AG04449 (cell line): Measurements from ENCODE around the gene WDR59.
"Not testable (repeated sequence)": the region's sequence is repeated elsewhere in the genome, so short reads cannot be mapped to it uniquely, and the experiment has no call there.

ENCODE experiments used
- CTCF ChIA-PET: fragments of 350-600 bp; formaldehyde crosslinking; extraction: SDS; loops from one replicate; lab custom pipeline; 2021; ENCODE audit warnings: antibody characterized with exemption; lab: Yijun Ruan, JAX
- POLR2A ChIA-PET: fragments of 400-600, 350-600 bp; formaldehyde crosslinking; extraction: SDS; loops from one replicate; lab custom pipeline; 2020; ENCODE audit warnings: antibody characterized with exemption, inconsistent platforms; lab: Yijun Ruan, JAX
- DNase-seq: peaks from one replicate; pipeline ENCODE4 v3.0.0-alpha.2; 2010; ENCODE audit warnings: low read depth, low spot score
- H3K4me3 ChIP-seq: 2 replicates; pipeline ENCODE4 v1.5.1; 2011; ENCODE audit warnings: low read depth, mild to moderate bottlenecking, control low read depth, low read length
- TF ChIP-seq, protein P1 (sequence below): IDR thresholded peaks from one replicate; pipeline ENCODE4 v1.5.1; 2011; ENCODE audit warnings: mild to moderate bottlenecking, moderate library complexity, low read length, control low read depth, inconsistent platforms; ENCODE audit not compliant: insufficient read depth; ENCODE audit errors: missing control alignments

Gene WDR59

DNA sequence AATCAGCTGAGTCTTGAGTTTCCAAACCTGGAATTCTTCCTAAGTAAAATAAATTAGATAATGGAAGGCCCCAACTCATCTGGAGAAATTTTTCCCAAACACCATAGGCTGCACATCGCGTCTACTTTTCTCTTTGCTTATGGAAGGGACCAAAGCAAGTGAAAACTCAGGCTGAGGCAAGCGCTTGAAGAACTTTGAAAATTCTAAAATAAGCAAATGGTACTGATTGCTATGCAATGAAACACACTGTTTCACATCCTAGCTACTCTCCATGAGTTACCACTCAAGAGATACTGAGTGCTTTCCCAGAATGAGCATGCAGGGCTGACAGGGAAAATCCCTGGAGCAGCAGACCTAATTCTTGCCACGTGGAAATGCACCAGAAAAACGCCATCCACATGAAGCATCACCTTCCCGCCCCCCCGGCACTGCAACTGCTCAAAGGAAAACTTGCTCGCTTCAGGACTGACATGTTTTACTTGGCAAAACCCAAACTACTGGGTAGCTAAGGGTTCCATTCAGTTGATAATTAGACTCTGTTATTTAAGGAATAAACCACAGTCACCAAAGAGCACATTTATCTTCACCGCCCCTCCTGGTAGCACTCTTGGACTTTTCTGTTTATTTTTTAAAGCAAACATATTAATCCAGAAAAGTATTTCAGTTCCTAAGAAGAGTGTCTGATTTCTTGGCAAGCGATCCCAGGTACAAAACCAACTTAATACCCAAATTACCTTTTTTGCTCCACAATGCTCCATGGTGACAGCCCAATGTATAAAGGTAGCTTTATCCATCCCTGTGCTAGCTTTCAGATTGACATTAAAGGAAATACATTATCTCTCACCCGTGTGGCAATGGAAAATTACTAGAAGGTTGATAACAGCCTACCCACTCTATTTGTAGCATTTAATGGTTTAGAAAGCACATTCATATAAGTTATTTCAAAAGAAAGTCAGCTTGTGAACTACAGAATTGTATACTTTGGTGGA is 62.5 kb downstream of the WDR59 start:
- no peak for DNase-seq
- H3K4me3 ChIP-seq: no peak overlapping the region
- TF ChIP-seq, protein P1, sequence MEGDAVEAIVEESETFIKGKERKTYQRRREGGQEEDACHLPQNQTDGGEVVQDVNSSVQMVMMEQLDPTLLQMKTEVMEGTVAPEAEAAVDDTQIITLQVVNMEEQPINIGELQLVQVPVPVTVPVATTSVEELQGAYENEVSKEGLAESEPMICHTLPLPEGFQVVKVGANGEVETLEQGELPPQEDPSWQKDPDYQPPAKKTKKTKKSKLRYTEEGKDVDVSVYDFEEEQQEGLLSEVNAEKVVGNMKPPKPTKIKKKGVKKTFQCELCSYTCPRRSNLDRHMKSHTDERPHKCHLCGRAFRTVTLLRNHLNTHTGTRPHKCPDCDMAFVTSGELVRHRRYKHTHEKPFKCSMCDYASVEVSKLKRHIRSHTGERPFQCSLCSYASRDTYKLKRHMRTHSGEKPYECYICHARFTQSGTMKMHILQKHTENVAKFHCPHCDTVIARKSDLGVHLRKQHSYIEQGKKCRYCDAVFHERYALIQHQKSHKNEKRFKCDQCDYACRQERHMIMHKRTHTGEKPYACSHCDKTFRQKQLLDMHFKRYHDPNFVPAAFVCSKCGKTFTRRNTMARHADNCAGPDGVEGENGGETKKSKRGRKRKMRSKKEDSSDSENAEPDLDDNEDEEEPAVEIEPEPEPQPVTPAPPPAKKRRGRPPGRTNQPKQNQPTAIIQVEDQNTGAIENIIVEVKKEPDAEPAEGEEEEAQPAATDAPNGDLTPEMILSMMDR: no peak
- CTCF ChIA-PET: interaction anchor here (1.1 kb wide), 1 partner anchor 188 kb away, joined by 3 read pairs; no protein-coding TSS in a partner anchor
- POLR2A ChIA-PET: no interaction called here

DNA sequence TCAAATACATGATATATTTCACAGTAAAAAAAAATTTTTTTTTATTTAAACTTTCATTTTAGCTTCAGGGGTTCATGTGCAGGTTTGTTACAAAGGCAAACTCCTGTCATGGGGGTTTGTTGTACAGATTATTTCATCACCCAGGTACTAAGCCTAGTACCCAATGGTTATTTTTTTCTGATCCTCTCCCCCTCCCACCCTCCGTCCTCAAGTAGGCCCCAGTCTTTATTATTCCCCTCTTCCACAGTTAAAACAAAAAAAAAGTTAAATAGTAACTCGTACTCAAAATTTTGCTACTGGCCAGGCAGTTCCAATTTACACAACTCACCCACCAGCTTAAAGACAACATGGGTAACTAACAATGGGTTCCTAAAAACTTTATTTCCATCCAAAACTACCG is 63.9 kb downstream of the WDR59 start:
- ChIA-PET CTCF (no interaction called here), POLR2A (no interaction called here)
- no peak for DNase-seq
- no peak overlapping the region for H3K4me3 ChIP-seq
- TF ChIP-seq, protein P1: no peak

DNA sequence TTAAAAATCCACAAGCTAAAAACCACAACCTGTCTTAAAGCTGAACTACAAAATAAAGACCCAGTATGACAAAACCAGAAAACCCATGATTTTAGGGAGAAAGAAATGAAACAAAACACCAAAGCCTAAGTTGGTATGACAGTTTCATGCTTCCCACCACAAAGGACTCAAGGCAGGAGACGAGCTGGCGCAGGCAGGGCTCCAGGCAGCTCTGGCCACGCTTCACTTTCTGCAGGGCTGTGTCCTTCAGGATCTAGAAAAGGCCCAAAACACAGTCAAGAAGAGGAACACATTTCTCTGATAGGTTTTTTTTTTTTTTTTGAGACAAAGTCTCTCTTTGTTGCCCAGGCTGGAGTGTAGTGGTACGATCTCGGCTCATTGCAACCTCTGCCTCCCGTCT is 75.3 kb downstream of the WDR59 start:
- ChIA-PET POLR2A (no interaction called here), CTCF (interaction anchor here (0.7 to 1.5 kb wide), 2 partner anchors 10 to 302 kb away, joined by 3 to 5 read pairs; no protein-coding TSS in a partner anchor)
- no peak overlapping the region for H3K4me3 ChIP-seq
- no peak for DNase-seq
- TF ChIP-seq, protein P1: no peak

DNA sequence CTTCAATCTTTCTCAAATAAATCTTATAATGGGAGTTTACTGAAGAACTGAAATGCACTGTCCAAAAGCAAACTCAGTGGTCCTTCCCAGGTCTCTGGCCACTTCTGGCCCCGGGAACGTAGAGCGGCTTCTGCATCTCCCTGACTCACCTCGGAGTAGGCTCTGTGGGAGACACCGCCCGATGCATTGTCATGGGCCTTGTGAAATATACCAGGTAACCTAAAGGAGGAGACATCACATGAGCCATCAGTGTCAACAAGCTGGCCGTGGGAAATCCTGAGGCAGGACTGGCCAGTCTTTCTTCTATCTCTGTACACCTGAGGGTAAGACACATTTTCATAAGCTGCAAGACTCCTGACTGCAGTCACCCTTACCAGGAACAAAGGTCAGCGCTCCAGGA is 76.2 kb downstream of the WDR59 start:
- DNase-seq, H3K4me3 ChIP-seq, POLR2A ChIA-PET: not testable (repeated sequence)
- CTCF ChIA-PET: interaction anchor here (0.9 to 1.5 kb wide), 2 partner anchors 9 to 46 kb away, joined by 3 read pairs; no protein-coding TSS in a partner anchor

DNA sequence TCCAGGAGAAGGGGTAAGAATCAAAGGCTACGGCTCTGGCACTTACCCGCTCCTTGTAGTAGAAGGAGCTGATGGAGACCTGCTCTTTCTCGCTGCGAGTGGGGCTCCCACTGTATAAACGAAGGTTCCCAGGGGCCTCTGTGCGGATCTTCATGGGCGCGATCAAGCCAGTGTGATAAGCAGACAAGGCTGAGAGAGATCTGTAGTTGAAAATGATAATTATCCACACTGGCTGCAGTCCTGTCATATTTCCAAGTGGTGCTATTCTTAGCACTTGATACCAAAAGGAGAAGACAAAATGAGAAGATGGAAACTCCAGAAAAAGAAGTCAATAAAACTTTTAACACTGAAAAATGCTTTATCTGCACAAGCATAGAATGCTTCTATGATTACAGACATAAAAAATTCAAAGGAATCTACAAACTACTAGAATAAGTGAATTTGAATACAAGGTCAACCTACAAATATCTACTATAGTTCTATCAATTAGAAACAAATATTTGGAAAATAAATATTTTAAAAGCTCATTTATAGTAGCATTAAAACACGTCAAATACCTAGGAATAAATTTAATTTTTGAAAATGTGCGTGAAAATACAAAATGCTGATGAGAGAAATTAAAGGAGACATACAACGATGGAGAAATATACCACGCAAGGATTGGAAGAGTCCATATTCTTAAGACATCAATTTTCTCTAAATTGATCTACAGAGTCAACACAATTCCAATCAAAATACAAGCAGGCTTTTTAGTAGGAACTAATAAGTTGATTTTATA is 80.8 kb downstream of the WDR59 start:
- TF ChIP-seq, protein P1: no peak
- no peak for DNase-seq
- POLR2A ChIA-PET: no interaction called here
- H3K4me3 ChIP-seq: no peak overlapping the region
- CTCF ChIA-PET: interaction anchor here (0.7 to 1.7 kb wide), 3 partner anchors 10 to 207 kb away, joined by 3 to 6 read pairs (median 3); no protein-coding TSS in a partner anchor

DNA sequence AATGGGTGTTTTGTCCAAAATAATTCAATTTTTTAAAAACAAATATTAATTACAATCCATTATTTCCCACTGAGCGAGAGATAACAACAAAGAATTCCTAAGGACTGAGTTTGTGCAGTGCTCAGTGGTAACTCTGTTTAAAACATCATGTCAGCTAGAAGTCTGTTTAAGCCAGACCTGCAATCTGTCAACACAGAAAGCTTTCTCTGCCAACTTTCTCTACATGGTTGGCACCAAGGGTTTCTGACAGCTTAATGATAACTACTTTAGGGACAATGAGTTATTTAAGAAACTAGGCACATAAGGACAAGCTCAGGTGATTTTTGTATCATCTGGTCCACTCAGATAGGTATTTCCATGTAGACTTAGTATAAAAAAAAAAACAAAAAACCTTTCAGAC is 81.8 kb downstream of the WDR59 start:
- DNase-seq: no peak
- H3K4me3 ChIP-seq: no peak overlapping the region
- ChIA-PET CTCF (interaction anchor here (1.7 kb wide), 1 partner anchor 40 kb away, joined by 6 read pairs; no protein-coding TSS in a partner anchor), POLR2A (no interaction called here)
- TF ChIP-seq, protein P1: no peak
